GM12892 (cell line): ENCODE measurements around the gene CHSY1.

Experiments used
- POLR2A ChIP-seq: IDR thresholded peaks from 2 replicates; pipeline ENCODE4 v1.6.1; 2011; ENCODE audit warnings: low read depth, low read length, control low read depth
- POLR2AphosphoS5 ChIP-seq: IDR thresholded peaks from 2 replicates; pipeline ENCODE4 v1.6.1; 2011; ENCODE audit warnings: low read depth, low read length, control low read depth
- TAF1 ChIP-seq: IDR thresholded peaks from 2 replicates; pipeline ENCODE4 v1.6.1; 2011; ENCODE audit warnings: low read depth, mild to moderate bottlenecking, control low read depth, low read length, borderline replicate concordance

GRCh38 chr15:101183931-101184305 is 67.9 kb downstream of the CHSY1 start:
- TF ChIP-seq POLR2A (no peak), POLR2AphosphoS5 (no peak), TAF1 (no peak)
